ENCODE measurements around the gene CISD2.
"Not testable (repeated sequence)": the region's sequence is repeated elsewhere in the genome, so short reads cannot be mapped to it uniquely, and the experiment has no call there.

The CISD2 gene

GRCh38 chr4:102919697-102920096 lies 50.9 kb downstream of the CISD2 start:
- DNase-seq (ENCODE audit: low read depth) = not testable (repeated sequence)

GRCh38 chr4:102935716-102936115 lies 66.9 kb downstream of the CISD2 start:
- no peak for DNase-seq (ENCODE audit: low read depth)

DNA sequence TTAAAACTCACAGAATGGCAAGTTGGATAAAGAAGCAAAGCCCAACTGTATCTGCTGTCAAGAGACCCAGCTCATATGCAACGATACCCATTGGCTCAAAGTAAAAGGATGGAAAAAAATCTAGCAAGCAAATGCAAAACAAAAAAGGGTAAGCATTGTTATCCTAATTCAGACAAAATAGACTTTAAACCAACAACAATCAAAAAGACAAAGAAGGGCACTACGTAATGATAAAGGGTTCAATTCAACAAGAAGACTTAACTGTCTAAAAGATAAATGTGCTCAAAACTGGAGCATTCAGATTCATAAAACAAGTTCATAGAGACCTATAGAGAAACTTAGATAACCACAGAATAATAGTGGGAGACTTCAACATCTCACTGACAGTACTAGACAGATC lies 69.3 kb downstream of the CISD2 start:
- DNase-seq (ENCODE audit: low read depth) = not testable (repeated sequence)

All from stimulated activated CD8-positive, alpha-beta memory T cell treated with anti-CD3 and anti-CD28 coated beads, Interleukin-12 subunit alpha, Interleukin-12 subunit beta, amount 100 ng/mL, for 4 hours (primary cell).